Mesenchymal stem cell (in vitro differentiated cells and primary cell): ENCODE measurements around the gene PGBD2.

ENCODE experiments used
- DNase-seq: peaks from one replicate; pipeline ENCODE4 v3.0.0-alpha.2; 2013
- H2AFZ ChIP-seq: one replicate; pipeline ENCODE4 v1.6.1; 2013; ENCODE audit warnings: low read depth, mild to moderate bottlenecking, control low read depth, inconsistent platforms, low read length, moderate library complexity
- H2AK5ac ChIP-seq: 2 replicates; pipeline ENCODE4 v1.6.1; 2013; ENCODE audit warnings: low read length, moderate library complexity, mild to moderate bottlenecking, inconsistent platforms; ENCODE audit not compliant: severe bottlenecking
- H2BK120ac ChIP-seq: one replicate; pipeline ENCODE4 v1.6.1; 2013; ENCODE audit warnings: low read depth, mild to moderate bottlenecking, inconsistent platforms, low read length, moderate library complexity
- H2BK12ac ChIP-seq, 2 experiments: one replicate each; pipeline ENCODE4 v1.6.1; 2013; ENCODE audit warnings: inconsistent platforms in 2 of 2, low read length in 2 of 2, mild to moderate bottlenecking in 2 of 2, moderate library complexity in 2 of 2, control low read depth in 1 of 2
- H2BK15ac ChIP-seq: one replicate; pipeline ENCODE4 v1.6.1; 2013; ENCODE audit warnings: mild to moderate bottlenecking, low read depth, inconsistent platforms; ENCODE audit not compliant: poor library complexity, severe bottlenecking
- H2BK5ac ChIP-seq: 2 replicates; pipeline ENCODE4 v1.6.1; 2013; ENCODE audit warnings: low read depth, mild to moderate bottlenecking, low read length, control low read depth, inconsistent platforms; ENCODE audit not compliant: poor library complexity, severe bottlenecking
- H3K14ac ChIP-seq, 2 experiments: one replicate each; pipeline ENCODE4 v1.6.1; 2013; ENCODE audit warnings: inconsistent platforms in 2 of 2, low read length in 2 of 2, control low read depth in 1 of 2, mild to moderate bottlenecking in 1 of 2, moderate library complexity in 1 of 2
- H3K18ac ChIP-seq, 2 experiments: one replicate each; pipeline ENCODE4 v1.6.1; 2013; ENCODE audit warnings: inconsistent platforms in 2 of 2, low read length in 2 of 2, control low read depth in 1 of 2, low read depth in 1 of 2, mild to moderate bottlenecking in 1 of 2
- H3K23ac ChIP-seq, 2 experiments: one replicate each; pipeline ENCODE4 v1.6.1; 2013; ENCODE audit warnings: inconsistent platforms in 2 of 2, low read length in 2 of 2, mild to moderate bottlenecking in 2 of 2, moderate library complexity in 2 of 2, control low read depth in 1 of 2
- H3K27ac ChIP-seq: 2 replicates; pipeline ENCODE4 v1.5.1; 2013; ENCODE audit warnings: mild to moderate bottlenecking, moderate library complexity, low read length, control low read depth, inconsistent platforms; ENCODE audit not compliant: poor library complexity, severe bottlenecking
- H3K27me3 ChIP-seq, 2 experiments: 2 replicates each; pipeline versions ENCODE4 v1.6.1 to v1.7.0; 2013; ENCODE audit warnings: low read length in 2 of 2, mild to moderate bottlenecking in 2 of 2, moderate library complexity in 2 of 2, control low read depth in 1 of 2, inconsistent platforms in 1 of 2; ENCODE audit not compliant: control insufficient read depth in 1 of 2, insufficient read depth in 1 of 2
- H3K36me3 ChIP-seq, 2 experiments: 2 replicates each; pipeline versions ENCODE4 v1.6.1 to v1.7.0; 2013; ENCODE audit warnings: low read length in 2 of 2, control low read depth in 1 of 2, inconsistent platforms in 1 of 2, low read depth in 1 of 2, mild to moderate bottlenecking in 1 of 2; ENCODE audit not compliant: insufficient read depth in 2 of 2, control insufficient read depth in 1 of 2
- H3K4ac ChIP-seq, 2 experiments: one replicate each; pipeline ENCODE4 v1.6.1; 2013; ENCODE audit warnings: inconsistent platforms in 2 of 2, low read length in 2 of 2, mild to moderate bottlenecking in 2 of 2, moderate library complexity in 2 of 2, control low read depth in 1 of 2, low read depth in 1 of 2
- H3K4me1 ChIP-seq: 2 replicates; pipeline ENCODE4 v1.6.1; 2013; ENCODE audit warnings: low read depth, low read length, control low read depth; ENCODE audit not compliant: control insufficient read depth, insufficient read depth
- H3K4me2 ChIP-seq: 2 replicates; pipeline ENCODE4 v1.6.1; 2013; ENCODE audit warnings: low read length, mild to moderate bottlenecking, inconsistent platforms; ENCODE audit not compliant: poor library complexity, severe bottlenecking
- H3K4me3 ChIP-seq, 2 experiments: 2 replicates each; pipeline versions ENCODE4 v1.5.1 to v1.7.0; 2013; ENCODE audit warnings: low read length in 2 of 2, mild to moderate bottlenecking in 2 of 2, control low read depth in 1 of 2, low read depth in 1 of 2; ENCODE audit not compliant: insufficient read depth in 1 of 2
- H3K79me1 ChIP-seq: replicated peaks from 2 replicates; pipeline ENCODE4 v1.6.1; 2013; ENCODE audit warnings: mild to moderate bottlenecking, control low read depth, low read length, inconsistent platforms; ENCODE audit not compliant: poor library complexity, severe bottlenecking
- H3K9ac ChIP-seq: 2 replicates; pipeline ENCODE4 v1.7.0; 2013; ENCODE audit warnings: mild to moderate bottlenecking, low read length, moderate library complexity
- H3K9me3 ChIP-seq: 2 replicates; pipeline ENCODE4 v1.7.0; 2013; ENCODE audit warnings: mild to moderate bottlenecking, low read length; ENCODE audit not compliant: control insufficient read depth
- H4K8ac ChIP-seq: one replicate; pipeline ENCODE4 v1.6.1; 2013; ENCODE audit warnings: inconsistent platforms, mild to moderate bottlenecking, low read length, moderate library complexity
- H4K91ac ChIP-seq: one replicate; pipeline ENCODE4 v1.6.1; 2013; ENCODE audit warnings: mild to moderate bottlenecking, low read length, inconsistent platforms
- WGBS: methylation state at CpG from one replicate; pipeline ENCODE4 v1.1.7; 2013; ENCODE audit warnings: mixed read lengths; 5-methylcytosine and 5-hydroxymethylcytosine counted together

Gene PGBD2

DNA sequence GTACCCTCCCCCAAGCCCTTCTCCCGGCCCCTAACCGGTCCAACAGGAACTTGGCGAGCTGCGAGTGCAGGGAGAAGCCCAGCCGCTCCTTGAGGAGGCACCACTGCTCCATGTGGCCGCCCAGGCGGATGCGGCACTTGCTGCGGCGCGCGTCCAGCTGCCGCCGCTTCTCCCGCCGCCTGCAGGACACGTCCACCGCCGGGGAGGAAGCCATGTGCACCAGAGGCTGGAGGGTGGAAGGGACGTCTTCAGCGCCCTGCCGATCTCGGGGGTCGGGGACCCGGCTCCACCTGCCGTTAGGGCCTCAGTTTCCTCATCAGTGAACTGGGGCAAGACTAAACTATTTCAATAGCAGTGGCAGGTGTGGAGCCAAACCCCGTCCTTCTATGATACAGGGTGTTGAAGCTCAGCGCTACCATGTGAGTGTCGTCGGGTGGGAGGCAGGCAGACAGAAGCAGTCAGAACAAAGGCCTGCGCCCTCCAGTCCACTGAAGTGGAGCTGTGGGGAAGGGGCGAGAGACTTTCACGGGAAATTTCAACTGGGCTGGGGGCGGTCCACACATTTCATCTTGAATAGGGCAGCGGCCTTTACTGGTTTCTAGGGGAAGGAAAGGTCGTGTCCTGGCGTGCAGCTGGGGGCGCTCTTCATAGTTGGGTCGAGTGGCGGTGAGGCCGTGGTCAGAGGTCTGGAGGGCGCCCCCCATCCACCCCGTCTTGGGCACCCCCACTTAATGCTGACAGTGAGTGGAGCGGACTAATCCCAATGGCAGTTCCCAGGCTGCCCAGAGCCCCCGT is 47.7 kb upstream of the PGBD2 start:
- H3K4me1 ChIP-seq = peaks cover 28% of the 10 kb centered on the region
- H3K9me3 ChIP-seq = no peaks in the 10 kb centered on the region
- peak overlapping the region; percentile 95 for H4K8ac ChIP-seq
- peak overlapping the region in 1 of 2 experiments; percentile 67 for H2BK12ac ChIP-seq
- H3K27me3 ChIP-seq = no peaks in the 10 kb centered on the region
- peak overlapping the region; percentile 74 for H2AK5ac ChIP-seq
- peak overlapping the region; percentile 55 for H3K27ac ChIP-seq
- peak overlapping the region; percentile 89 for H2BK15ac ChIP-seq
- H2AFZ ChIP-seq = peak overlapping the region; percentile 49
- DNase-seq = peak; percentile 80
- H3K4me2 ChIP-seq = peak overlapping the region; percentile 94
- H2BK120ac ChIP-seq = peak overlapping the region; percentile 55
- peak overlapping the region; percentile 63 to 86 for H3K4me3 ChIP-seq
- H3K4ac ChIP-seq = peak overlapping the region; percentile 74 to 81
- H3K18ac ChIP-seq = peak overlapping the region; percentile 58 to 92
- H3K23ac ChIP-seq = peak overlapping the region in 1 of 2 experiments; percentile 34
- H2BK5ac ChIP-seq = no peak overlapping the region
- H3K9ac ChIP-seq = peak overlapping the region; percentile 92
- peaks cover 38% of the 10 kb centered on the region for H3K79me1 ChIP-seq
- H3K14ac ChIP-seq = peak overlapping the region in 1 of 2 experiments; percentile 2
- 1% methylated on average over 36 of the region's 45 CpGs for WGBS
- H3K36me3 ChIP-seq = peaks cover 23 to 25% of the 10 kb centered on the region in 2 experiments
- peak overlapping the region; percentile 80 for H4K91ac ChIP-seq

DNA sequence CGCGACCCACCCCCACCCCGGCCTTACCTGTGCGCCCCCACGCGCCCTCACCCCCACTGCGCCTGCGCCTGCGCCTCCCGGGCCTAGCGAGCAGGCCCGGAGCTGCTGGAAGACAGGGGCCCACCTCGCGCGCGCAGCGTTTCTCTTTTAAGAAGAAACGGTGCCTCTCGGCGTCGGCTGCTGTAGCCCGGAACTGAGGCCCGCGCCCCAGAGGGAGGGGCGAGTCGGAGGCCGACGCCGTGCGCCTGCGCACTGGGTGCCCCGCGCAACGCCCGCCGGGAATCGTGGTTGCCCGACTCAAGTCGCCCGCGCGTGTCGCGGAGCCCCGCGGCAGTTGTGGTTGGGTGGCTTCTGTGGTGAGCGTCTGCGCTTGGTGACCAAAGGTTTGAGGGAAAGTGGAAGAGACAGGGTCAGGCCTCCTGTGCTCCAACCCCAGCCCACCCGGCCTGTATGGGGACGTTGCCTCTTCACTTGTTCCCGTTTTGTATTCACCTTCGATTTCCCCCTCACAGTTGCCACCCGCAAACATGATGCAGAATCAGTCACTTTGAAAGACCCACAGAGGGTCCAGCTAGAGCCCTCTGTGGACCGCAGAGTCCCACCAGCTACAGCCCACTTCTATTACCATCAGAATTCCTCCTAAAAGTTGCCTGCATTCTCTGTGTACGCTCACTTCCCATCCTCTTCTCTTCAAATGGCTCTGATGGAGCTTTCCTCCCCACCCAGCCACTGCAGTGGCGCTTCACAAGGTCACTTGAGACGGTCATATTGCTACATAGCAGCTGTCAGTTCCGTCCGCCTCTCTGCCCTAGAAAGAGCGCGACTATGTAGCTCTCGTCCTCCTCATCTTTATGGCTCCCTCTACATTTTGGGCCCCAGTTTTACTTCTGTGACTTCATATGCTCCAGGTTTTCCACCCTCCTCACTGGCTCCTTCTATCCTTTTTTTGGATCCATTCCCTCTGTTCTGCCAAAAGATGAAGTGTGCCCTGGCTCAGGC is 46.8 kb upstream of the PGBD2 start, which contains the start of gene ZNF692:
Gene ZNF692, minus strand, starts transcription at position 195 of the 999 bp plus-strand sequence. CDS start 776 bp downstream, outside the sequence.
- Histone ChIP-seq H2BK5ac (no peak within 1 kb of the TSS), H2AFZ (peak within 1 kb of the TSS; percentile 79), H4K91ac (peak within 1 kb of the TSS; percentile 87), H2BK12ac (peak within 1 kb of the TSS; percentile 31 to 67), H3K9ac (peak within 1 kb of the TSS; percentile 92), H4K8ac (peak within 1 kb of the TSS; percentile 99), H3K23ac (peak within 1 kb of the TSS in 1 of 2 experiments; percentile 34), H3K27me3 (no peaks in the 10 kb centered on the region), H2AK5ac (peak within 1 kb of the TSS; percentile 74), H3K36me3 (peaks cover 16% of the 10 kb centered on the region in 2 experiments), H3K9me3 (no peaks in the 10 kb centered on the region), H3K4ac (peak within 1 kb of the TSS; percentile 74 to 91), H3K14ac (peak within 1 kb of the TSS in 1 of 2 experiments; percentile 5), H3K27ac (peak within 1 kb of the TSS; percentile 55), H2BK15ac (peak within 1 kb of the TSS; percentile 89), H3K4me3 (peak within 1 kb of the TSS; percentile 65 to 86), H3K4me1 (peaks cover 32% of the 10 kb centered on the region), H2BK120ac (peak within 1 kb of the TSS; percentile 55), H3K4me2 (peak within 1 kb of the TSS; percentile 94), H3K79me1 (peaks cover 31% of the 10 kb centered on the region), H3K18ac (peak within 1 kb of the TSS; percentile 85 to 92)
- 10% methylated on average over 50 of the region's 62 CpGs for WGBS
- peak; percentile 97 for DNase-seq

DNA sequence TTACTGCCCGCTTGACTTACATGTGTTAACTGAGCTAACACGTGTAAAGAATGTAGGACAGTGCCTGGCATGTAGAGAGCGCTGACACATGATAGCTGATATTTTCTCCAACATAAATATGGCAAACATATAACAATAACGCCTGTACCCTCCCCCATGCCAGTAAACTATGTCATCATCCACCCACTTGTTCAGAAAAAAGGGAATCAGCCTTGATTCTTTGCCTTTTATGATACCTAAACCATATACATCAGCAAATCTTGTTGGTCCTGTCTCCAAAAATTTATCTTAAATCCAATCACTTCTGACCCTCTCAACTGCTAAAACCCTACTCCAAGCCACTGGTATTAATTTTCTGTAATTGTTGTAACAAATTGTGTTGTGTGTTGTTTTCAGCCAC is 46.0 kb upstream of the PGBD2 start:
- peak overlapping the region in 1 of 2 experiments; percentile 86 for H3K4me3 ChIP-seq
- peak overlapping the region; percentile 32 for H2AK5ac ChIP-seq
- 97% methylated on average over 4 of the region's 4 CpGs for WGBS
- no peak overlapping the region for H2BK5ac ChIP-seq
- no peak overlapping the region for H2AFZ ChIP-seq
- no peak overlapping the region for H3K27ac ChIP-seq
- H2BK15ac ChIP-seq = no peak overlapping the region
- no peaks in the 10 kb centered on the region for H3K9me3 ChIP-seq
- no peak overlapping the region for H4K8ac ChIP-seq
- no peak overlapping the region for H2BK120ac ChIP-seq
- no peak overlapping the region for H3K4me2 ChIP-seq
- no peak overlapping the region for H3K9ac ChIP-seq
- H3K18ac ChIP-seq = no peak overlapping the region
- H3K79me1 ChIP-seq = peaks cover 28% of the 10 kb centered on the region
- H3K4me1 ChIP-seq = peaks cover 32% of the 10 kb centered on the region
- no peaks in the 10 kb centered on the region for H3K27me3 ChIP-seq
- H3K36me3 ChIP-seq = peaks cover 8 to 11% of the 10 kb centered on the region in 2 experiments
- no peak overlapping the region for H3K23ac ChIP-seq
- no peak overlapping the region for H2BK12ac ChIP-seq
- no peak for DNase-seq
- no peak overlapping the region for H4K91ac ChIP-seq
- no peak overlapping the region for H3K14ac ChIP-seq
- no peak overlapping the region for H3K4ac ChIP-seq
